Loucy (cell line): Measurements from ENCODE around the gene SGCA.

ENCODE experiments used
- CTCF ChIP-seq: fragments of 200-600 bp; sonication (generic); conservative IDR thresholded peaks from 2 replicates; pipeline ENCODE4 v1.5.1; 2014; ENCODE audit warnings: mild to moderate bottlenecking, antibody characterized with exemption, low read length
- EZH2phosphoT487 ChIP-seq: fragments of 200-600 bp; IDR thresholded peaks from 2 replicates; pipeline ENCODE4 v1.6.1; 2018; ENCODE audit warnings: antibody characterized with exemption, mild to moderate bottlenecking, moderate library complexity, borderline replicate concordance

GRCh38 chr17:50161023-50161910 lies 4.5 kb upstream of the SGCA start:
- TF ChIP-seq CTCF (peak; percentile 86), EZH2phosphoT487 (no peak)
